GM21529 (cell line): ENCODE data around the gene ATXN7L1.

Source experiments
- ATAC-seq: cut with Tn5 transposase; IDR thresholded peaks from one replicate; pipeline ENCODE4 v1.9.1; 2021; ENCODE audit not compliant: unreplicated experiment

ATXN7L1 gene

GRCh38 chr7:105652359-105652993 is 223.9 kb downstream of the ATXN7L1 start:
- ATAC-seq, result no peak

- ATAC-seq, result no peak
Observed at GRCh38 chr7:105651798-105652197, 224.6 kb downstream of the ATXN7L1 start.

- ATAC-seq, result no peak
Observed at GRCh38 chr7:105650382-105650970, 225.9 kb downstream of the ATXN7L1 start.

- ATAC-seq, result no peak
Observed at GRCh38 chr7:105649727-105650381, 226.5 kb downstream of the ATXN7L1 start.

- ATAC-seq, result no peak
Observed at GRCh38 chr7:105648561-105649401, 227.6 kb downstream of the ATXN7L1 start.

GRCh38 chr7:105647591-105647990 is 228.8 kb downstream of the ATXN7L1 start:
- no peak for ATAC-seq

GRCh38 chr7:105644937-105645336 is 231.5 kb downstream of the ATXN7L1 start:
- no peak for ATAC-seq

- ATAC-seq, result no peak
Observed at GRCh38 chr7:105643851-105644250, 232.5 kb downstream of the ATXN7L1 start.

- ATAC-seq, result no peak
Observed at GRCh38 chr7:105643384-105643783, 233.0 kb downstream of the ATXN7L1 start.

GRCh38 chr7:105642264-105642663 is 234.1 kb downstream of the ATXN7L1 start:
- no peak for ATAC-seq

- ATAC-seq, result no peak
Observed at GRCh38 chr7:105640956-105641810, 235.2 kb downstream of the ATXN7L1 start.

- ATAC-seq, result no peak
Observed at GRCh38 chr7:105639667-105640493, 236.5 kb downstream of the ATXN7L1 start.

- no peak for ATAC-seq
Observed at GRCh38 chr7:105638902-105639495, 237.4 kb downstream of the ATXN7L1 start.

GRCh38 chr7:105638334-105638733 is 238.1 kb downstream of the ATXN7L1 start:
- no peak for ATAC-seq

GRCh38 chr7:105637755-105638154 is 238.6 kb downstream of the ATXN7L1 start:
- no peak for ATAC-seq

GRCh38 chr7:105636982-105637381 is 239.4 kb downstream of the ATXN7L1 start:
- ATAC-seq, result no peak

GRCh38 chr7:105635197-105635596 is 241.2 kb downstream of the ATXN7L1 start:
- ATAC-seq, result no peak

- ATAC-seq, result no peak
Observed at GRCh38 chr7:105625986-105626385, 250.4 kb downstream of the ATXN7L1 start.

GRCh38 chr7:105623906-105624305 is 252.5 kb downstream of the ATXN7L1 start:
- no peak for ATAC-seq
